CD4-positive, CD25-positive, alpha-beta regulatory T cell (primary cell): ENCODE data around the gene NPTXR. TPM values are rescaled to one million over a fixed set of nuclear protein-coding genes. Genes with fewer than 3 reads are reported as not detected.
"Not testable (repeated sequence)": the region's sequence is repeated elsewhere in the genome, so short reads cannot be mapped to it uniquely, and the experiment has no call there.

Source experiments
- ATAC-seq, 2 donors: fragments of 150-1000 bp; cut with Tn5 transposase; one replicate each; pipeline ENCODE4 v1.10.0; 2021; ENCODE audit warnings: low read depth in 2 of 2, moderate number of reproducible peaks in 2 of 2, moderate library complexity in 1 of 2
- DNase-seq, 3 donors: peaks; one replicate each; pipeline versions ENCODE4 v3.0.0 to v3.0.0-alpha.2; 2012 to 2022; ENCODE audit warnings: mixed read lengths in 1 of 3
- H3K27ac ChIP-seq: one replicate; pipeline ENCODE4 v1.7.0; 2013; ENCODE audit warnings: mild to moderate bottlenecking, low read length; ENCODE audit not compliant: insufficient read depth, poor library complexity, severe bottlenecking
- H3K27me3 ChIP-seq: one replicate; pipeline ENCODE4 v1.7.0; 2013; ENCODE audit warnings: low read length; ENCODE audit not compliant: control insufficient read depth, insufficient read depth
- H3K36me3 ChIP-seq: one replicate; pipeline ENCODE4 v1.7.0; 2013; ENCODE audit warnings: mild to moderate bottlenecking, low read length, moderate library complexity; ENCODE audit not compliant: control insufficient read depth, insufficient read depth
- H3K4me1 ChIP-seq: 2 replicates; pipeline ENCODE4 v1.7.0; 2013; ENCODE audit warnings: mild to moderate bottlenecking, low read length; ENCODE audit not compliant: insufficient read depth, control insufficient read depth, poor library complexity, severe bottlenecking
- H3K4me3 ChIP-seq: one replicate; pipeline ENCODE4 v1.7.0; 2013; ENCODE audit warnings: low read depth, mild to moderate bottlenecking, low read length, moderate library complexity
- H3K9me3 ChIP-seq, 2 experiments: 1 replicate in 1 of 2; 2 replicates in 1 of 2; pipeline ENCODE4 v1.7.0; 2013; ENCODE audit warnings: low read length in 2 of 2, mild to moderate bottlenecking in 1 of 2, moderate library complexity in 1 of 2; ENCODE audit not compliant: control insufficient read depth in 2 of 2
- H3K27ac Mint-ChIP-seq, 3 donors: one replicate each; pipeline ENCODE4 v1.8.0; 2020 to 2022; ENCODE audit warnings: mild to moderate bottlenecking in 3 of 3, mixed read lengths in 3 of 3, moderate library complexity in 2 of 3
- H3K27me3 Mint-ChIP-seq: one replicate; pipeline ENCODE4 v1.8.0; 2022; ENCODE audit warnings: mild to moderate bottlenecking, mixed read lengths
- H3K36me3 Mint-ChIP-seq: one replicate; pipeline ENCODE4 v1.8.0; 2020; ENCODE audit warnings: mixed read lengths
- H3K4me1 Mint-ChIP-seq, 4 donors: one replicate each; pipeline ENCODE4 v1.8.0; 2020 to 2022; ENCODE audit warnings: mixed read lengths in 4 of 4, mild to moderate bottlenecking in 1 of 4
- H3K4me3 Mint-ChIP-seq, 4 donors: one replicate each; pipeline ENCODE4 v1.8.0; 2020 to 2022; ENCODE audit warnings: mild to moderate bottlenecking in 4 of 4, mixed read lengths in 4 of 4, moderate library complexity in 3 of 4
- H3K9me3 Mint-ChIP-seq, 7 donors: one replicate each; pipeline ENCODE4 v1.8.0; 2020 to 2022; ENCODE audit warnings: mixed read lengths in 7 of 7, mild to moderate bottlenecking in 3 of 7, moderate library complexity in 2 of 7
- polyA plus RNA-seq, 4 donors: library from polyadenylated mRNA; unstranded; fragments of 300-500 nt; fragmentation: Illumina TruSeq; gene quantifications; one replicate each; pipeline ENCODE4 v1.2.3, GENCODE V29; 2021
- total RNA-seq: library from RNA; stranded (reverse); gene quantifications from one replicate; pipeline ENCODE4 v1.2.3, GENCODE V29; 2022

Gene NPTXR
- total and polyA plus RNA-seq, 5 donors from 2014 or later, result 0.32 to 1.3 (median 0.50) TPM; not detected in 1

- peaks cover 18% of the 10 kb centered on the region for H3K27me3 Mint-ChIP-seq
- not testable (repeated sequence) for H3K4me1 Mint-ChIP-seq, H3K27me3 ChIP-seq, H3K9me3 ChIP-seq, H3K4me1 ChIP-seq, H3K4me3 ChIP-seq, H3K36me3 ChIP-seq, H3K27ac Mint-ChIP-seq, H3K9me3 Mint-ChIP-seq, DNase-seq, ATAC-seq, H3K36me3 Mint-ChIP-seq, H3K27ac ChIP-seq, H3K4me3 Mint-ChIP-seq
These were observed 10.1 kb upstream of the NPTXR start for GRCh38 chr22:38853883-38854282.

- Histone ChIP-seq H3K9me3 (no peaks in the 10 kb centered on the region), H3K4me3 (no peak overlapping the region), H3K36me3 (no peaks in the 10 kb centered on the region), H3K27ac (no peak overlapping the region), H3K4me1 (no peaks in the 10 kb centered on the region), H3K27me3 (no peaks in the 10 kb centered on the region)
- no peak overlapping the region for H3K4me3 Mint-ChIP-seq
- H3K36me3 Mint-ChIP-seq, result no peaks in the 10 kb centered on the region
- DNase-seq, result no peak
- peaks cover 19% of the 10 kb centered on the region for H3K27me3 Mint-ChIP-seq
- H3K9me3 Mint-ChIP-seq, result peaks cover 0 to 2% (median 0%) of the 10 kb centered on the region in 7 donors
- no peak overlapping the region for H3K27ac Mint-ChIP-seq
- no peak for ATAC-seq
- no peaks in the 10 kb centered on the region for H3K4me1 Mint-ChIP-seq
These were observed 9.4 kb upstream of the NPTXR start for GRCh38 chr22:38853196-38853651.

GRCh38 chr22:38852522-38852921 lies 8.7 kb upstream of the NPTXR start:
- Histone ChIP-seq H3K27me3 (no peaks in the 10 kb centered on the region), H3K27ac (no peak overlapping the region), H3K4me3 (no peak overlapping the region), H3K36me3 (no peaks in the 10 kb centered on the region), H3K4me1 (no peaks in the 10 kb centered on the region), H3K9me3 (no peaks in the 10 kb centered on the region)
- Mint-ChIP-seq H3K27me3 (peaks cover 17% of the 10 kb centered on the region), H3K36me3 (no peaks in the 10 kb centered on the region), H3K27ac (no peak overlapping the region), H3K9me3 (peaks cover 0 to 2% (median 0%) of the 10 kb centered on the region in 7 donors), H3K4me1 (no peaks in the 10 kb centered on the region), H3K4me3 (no peak overlapping the region)
- no peak for ATAC-seq
- DNase-seq, result no peak

GRCh38 chr22:38850941-38851849 lies 7.4 kb upstream of the NPTXR start:
- Histone ChIP-seq H3K36me3 (no peaks in the 10 kb centered on the region), H3K9me3 (no peaks in the 10 kb centered on the region), H3K27ac (no peak overlapping the region), H3K4me3 (no peak overlapping the region), H3K4me1 (no peaks in the 10 kb centered on the region), H3K27me3 (no peaks in the 10 kb centered on the region)
- H3K4me3 Mint-ChIP-seq, result peak overlapping the region in 1 of 4 donors; percentile 28
- DNase-seq, result no peak
- no peaks in the 10 kb centered on the region for H3K36me3 Mint-ChIP-seq
- H3K4me1 Mint-ChIP-seq, result no peaks in the 10 kb centered on the region
- no peak for ATAC-seq
- H3K27ac Mint-ChIP-seq, result no peak overlapping the region
- H3K9me3 Mint-ChIP-seq, result peaks cover 0 to 2% (median 0%) of the 10 kb centered on the region in 7 donors
- peaks cover 15% of the 10 kb centered on the region for H3K27me3 Mint-ChIP-seq

- no peak overlapping the region for H3K27ac Mint-ChIP-seq
- Histone ChIP-seq H3K36me3 (no peaks in the 10 kb centered on the region), H3K4me1 (no peaks in the 10 kb centered on the region), H3K27ac (no peak overlapping the region), H3K27me3 (peaks cover 1% of the 10 kb centered on the region), H3K9me3 (no peaks in the 10 kb centered on the region), H3K4me3 (no peak overlapping the region)
- H3K27me3 Mint-ChIP-seq, result peaks cover 20% of the 10 kb centered on the region
- H3K9me3 Mint-ChIP-seq, result peaks cover 0 to 2% (median 0%) of the 10 kb centered on the region in 7 donors
- DNase-seq, result no peak
- no peak for ATAC-seq
- H3K4me1 Mint-ChIP-seq, result no peaks in the 10 kb centered on the region
- no peak overlapping the region for H3K4me3 Mint-ChIP-seq
- H3K36me3 Mint-ChIP-seq, result no peaks in the 10 kb centered on the region
These were observed 6.6 kb upstream of the NPTXR start for GRCh38 chr22:38850399-38850798.

GRCh38 chr22:38849811-38850210 lies 6.0 kb upstream of the NPTXR start:
- H3K4me1 Mint-ChIP-seq, result no peaks in the 10 kb centered on the region
- Histone ChIP-seq H3K27ac (no peak overlapping the region), H3K9me3 (no peaks in the 10 kb centered on the region), H3K4me1 (no peaks in the 10 kb centered on the region), H3K4me3 (no peak overlapping the region), H3K27me3 (peaks cover 6% of the 10 kb centered on the region), H3K36me3 (no peaks in the 10 kb centered on the region)
- ATAC-seq (no peak), DNase-seq (no peak)
- no peaks in the 10 kb centered on the region for H3K36me3 Mint-ChIP-seq
- H3K27me3 Mint-ChIP-seq, result peaks cover 26% of the 10 kb centered on the region
- H3K9me3 Mint-ChIP-seq, result peaks cover 0 to 2% (median 0%) of the 10 kb centered on the region in 7 donors
- H3K4me3 Mint-ChIP-seq, result no peak overlapping the region
- no peak overlapping the region for H3K27ac Mint-ChIP-seq

GRCh38 chr22:38846412-38846811 lies 2.6 kb upstream of the NPTXR start:
- Mint-ChIP-seq H3K9me3 (peaks cover 0 to 4% (median 0%) of the 10 kb centered on the region in 7 donors), H3K36me3 (no peaks in the 10 kb centered on the region), H3K27ac (no peak overlapping the region), H3K4me3 (no peak overlapping the region), H3K4me1 (peaks cover 0 to 18% (median 3%) of the 10 kb centered on the region in 4 donors), H3K27me3 (peaks cover 43% of the 10 kb centered on the region)
- H3K27ac ChIP-seq, result no peak overlapping the region
- H3K4me3 ChIP-seq, result no peak overlapping the region
- no peak for ATAC-seq
- peaks cover 13% of the 10 kb centered on the region for H3K4me1 ChIP-seq
- no peaks in the 10 kb centered on the region for H3K9me3 ChIP-seq
- H3K27me3 ChIP-seq, result peaks cover 10% of the 10 kb centered on the region
- H3K36me3 ChIP-seq, result no peaks in the 10 kb centered on the region
- no peak for DNase-seq
